ENCODE measurements around the gene MAX. TPM values are rescaled to one million over a fixed set of nuclear protein-coding genes. Genes with fewer than 3 reads are reported as not detected.

MAX gene
- total RNA-seq, 1 experiment from 2014 or later, result 41.4 TPM

DNA sequence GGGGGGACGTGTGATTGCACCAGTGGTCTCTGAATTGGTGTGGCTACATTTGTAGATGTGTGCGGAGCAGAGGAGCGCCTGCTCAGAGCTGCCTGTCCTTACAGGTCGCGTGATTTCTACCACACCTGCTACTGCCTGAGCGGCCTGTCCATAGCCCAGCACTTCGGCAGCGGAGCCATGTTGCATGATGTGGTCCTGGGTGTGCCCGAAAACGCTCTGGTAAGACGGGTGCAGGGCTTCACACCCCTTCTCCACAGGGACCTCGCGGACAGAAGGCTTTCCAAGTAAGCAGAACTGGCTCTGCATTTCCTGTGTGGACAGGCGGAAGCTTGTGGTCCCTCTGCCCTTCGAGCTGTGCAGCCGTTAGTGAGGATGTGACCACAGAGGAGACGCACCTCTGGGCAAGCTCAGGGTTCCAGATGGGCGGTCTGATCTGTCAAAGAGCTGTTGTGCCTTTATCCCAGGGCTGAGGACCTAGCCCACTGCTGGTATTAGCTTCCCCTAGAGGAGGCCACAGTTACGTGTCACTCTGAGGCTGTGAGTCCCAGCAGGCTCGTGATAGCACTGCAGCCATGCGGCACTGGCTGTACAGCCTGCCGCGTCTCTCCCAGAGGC lies 47.7 kb downstream of the MAX start:
- POLR2A ChIA-PET, result no interaction called here
- Histone ChIP-seq H3K4me3 (ENCODE audit: low read depth in 2 of 2, low read length in 2 of 2) (no peak overlapping the region), H3K36me3 (ENCODE audit: control insufficient read depth, insufficient read depth, low read length) (no peaks in the 10 kb centered on the region), H3K27me3 (ENCODE audit: control insufficient read depth, insufficient read depth, low read length) (no peaks in the 10 kb centered on the region), H3K4me1 (ENCODE audit: control insufficient read depth, insufficient read depth, low read length) (no peaks in the 10 kb centered on the region), H3K27ac (ENCODE audit: low read length) (no peak overlapping the region), H3K9me3 (ENCODE audit: control insufficient read depth, insufficient read depth, low read depth, low read length) (no peaks in the 10 kb centered on the region)
- TF ChIP-seq, protein P1, sequence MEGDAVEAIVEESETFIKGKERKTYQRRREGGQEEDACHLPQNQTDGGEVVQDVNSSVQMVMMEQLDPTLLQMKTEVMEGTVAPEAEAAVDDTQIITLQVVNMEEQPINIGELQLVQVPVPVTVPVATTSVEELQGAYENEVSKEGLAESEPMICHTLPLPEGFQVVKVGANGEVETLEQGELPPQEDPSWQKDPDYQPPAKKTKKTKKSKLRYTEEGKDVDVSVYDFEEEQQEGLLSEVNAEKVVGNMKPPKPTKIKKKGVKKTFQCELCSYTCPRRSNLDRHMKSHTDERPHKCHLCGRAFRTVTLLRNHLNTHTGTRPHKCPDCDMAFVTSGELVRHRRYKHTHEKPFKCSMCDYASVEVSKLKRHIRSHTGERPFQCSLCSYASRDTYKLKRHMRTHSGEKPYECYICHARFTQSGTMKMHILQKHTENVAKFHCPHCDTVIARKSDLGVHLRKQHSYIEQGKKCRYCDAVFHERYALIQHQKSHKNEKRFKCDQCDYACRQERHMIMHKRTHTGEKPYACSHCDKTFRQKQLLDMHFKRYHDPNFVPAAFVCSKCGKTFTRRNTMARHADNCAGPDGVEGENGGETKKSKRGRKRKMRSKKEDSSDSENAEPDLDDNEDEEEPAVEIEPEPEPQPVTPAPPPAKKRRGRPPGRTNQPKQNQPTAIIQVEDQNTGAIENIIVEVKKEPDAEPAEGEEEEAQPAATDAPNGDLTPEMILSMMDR (IDR thresholded peaks at IDR 0.05), result no peak
- intact Hi-C loops (cut with micrococcal nuclease; ENCODE audit: unreplicated experiment), result no loop called here
- DNase-seq (ENCODE audit: low read depth, low spot score) (no peak), ATAC-seq (no peak)
- BruUV-seq (replicated peaks), result no TSS peak
- in situ Hi-C loops (cut with HindIII; ENCODE audit: low pct_unique_long_range_greater_than_20kb, low sequenced_read_pairs), result no loop called here
- CTCF ChIA-PET, result no interaction called here

DNA sequence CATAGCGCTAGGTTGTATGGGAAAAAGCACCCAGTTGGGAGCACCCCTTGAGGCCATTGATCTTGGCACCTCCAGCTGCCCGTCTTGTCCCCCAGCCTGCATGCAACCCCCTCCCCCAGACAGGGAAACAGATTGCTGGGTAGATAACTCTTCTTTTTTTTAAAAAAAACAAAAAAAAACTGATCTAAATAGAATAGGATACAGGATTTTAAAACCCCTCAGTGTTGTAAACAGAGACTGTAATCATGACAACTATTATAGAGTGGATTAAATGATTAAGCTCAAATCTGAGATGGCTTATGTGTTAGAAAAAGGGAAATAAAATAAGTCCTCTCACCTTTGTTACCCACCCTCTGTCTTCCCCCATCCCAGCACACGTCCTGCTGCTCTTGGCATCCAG lies 48.9 kb downstream of the MAX start:
- intact Hi-C loops (cut with micrococcal nuclease; ENCODE audit: unreplicated experiment) (no loop called here), in situ Hi-C loops (cut with HindIII; ENCODE audit: low pct_unique_long_range_greater_than_20kb, low sequenced_read_pairs) (no loop called here)
- no peaks in the 10 kb centered on the region for H3K36me3 ChIP-seq (ENCODE audit: control insufficient read depth, insufficient read depth, low read length)
- no peak overlapping the region for H3K27ac ChIP-seq (ENCODE audit: low read length)
- no peak for DNase-seq (ENCODE audit: low read depth, low spot score)
- H3K27me3 ChIP-seq (ENCODE audit: control insufficient read depth, insufficient read depth, low read length), result no peaks in the 10 kb centered on the region
- no peak for ATAC-seq
- H3K4me3 ChIP-seq (ENCODE audit: low read depth in 2 of 2, low read length in 2 of 2), result no peak overlapping the region
- no peaks in the 10 kb centered on the region for H3K9me3 ChIP-seq (ENCODE audit: control insufficient read depth, insufficient read depth, low read depth, low read length)
- TF ChIP-seq, protein P2, sequence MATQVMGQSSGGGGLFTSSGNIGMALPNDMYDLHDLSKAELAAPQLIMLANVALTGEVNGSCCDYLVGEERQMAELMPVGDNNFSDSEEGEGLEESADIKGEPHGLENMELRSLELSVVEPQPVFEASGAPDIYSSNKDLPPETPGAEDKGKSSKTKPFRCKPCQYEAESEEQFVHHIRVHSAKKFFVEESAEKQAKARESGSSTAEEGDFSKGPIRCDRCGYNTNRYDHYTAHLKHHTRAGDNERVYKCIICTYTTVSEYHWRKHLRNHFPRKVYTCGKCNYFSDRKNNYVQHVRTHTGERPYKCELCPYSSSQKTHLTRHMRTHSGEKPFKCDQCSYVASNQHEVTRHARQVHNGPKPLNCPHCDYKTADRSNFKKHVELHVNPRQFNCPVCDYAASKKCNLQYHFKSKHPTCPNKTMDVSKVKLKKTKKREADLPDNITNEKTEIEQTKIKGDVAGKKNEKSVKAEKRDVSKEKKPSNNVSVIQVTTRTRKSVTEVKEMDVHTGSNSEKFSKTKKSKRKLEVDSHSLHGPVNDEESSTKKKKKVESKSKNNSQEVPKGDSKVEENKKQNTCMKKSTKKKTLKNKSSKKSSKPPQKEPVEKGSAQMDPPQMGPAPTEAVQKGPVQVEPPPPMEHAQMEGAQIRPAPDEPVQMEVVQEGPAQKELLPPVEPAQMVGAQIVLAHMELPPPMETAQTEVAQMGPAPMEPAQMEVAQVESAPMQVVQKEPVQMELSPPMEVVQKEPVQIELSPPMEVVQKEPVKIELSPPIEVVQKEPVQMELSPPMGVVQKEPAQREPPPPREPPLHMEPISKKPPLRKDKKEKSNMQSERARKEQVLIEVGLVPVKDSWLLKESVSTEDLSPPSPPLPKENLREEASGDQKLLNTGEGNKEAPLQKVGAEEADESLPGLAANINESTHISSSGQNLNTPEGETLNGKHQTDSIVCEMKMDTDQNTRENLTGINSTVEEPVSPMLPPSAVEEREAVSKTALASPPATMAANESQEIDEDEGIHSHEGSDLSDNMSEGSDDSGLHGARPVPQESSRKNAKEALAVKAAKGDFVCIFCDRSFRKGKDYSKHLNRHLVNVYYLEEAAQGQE (IDR thresholded peaks at IDR 0.05; ENCODE audit: insufficient read depth in 1 of 2, low read depth in 2 of 2, low read length in 1 of 2), result no peak
- TF ChIP-seq, protein P1 (IDR thresholded peaks at IDR 0.05), result no peak
- TF ChIP-seq TCF7L2 (IDR thresholded peaks at IDR 0.05; ENCODE audit: low read depth, low read length) (no peak), SIN3A (IDR thresholded peaks at IDR 0.05; ENCODE audit: borderline replicate concordance, insufficient read depth, low read depth, low read length) (no peak), POLR2AphosphoS5 (IDR thresholded peaks at IDR 0.05; ENCODE audit: low read depth, low read length) (no peak)
- no TSS peak for BruUV-seq (replicated peaks)
- ChIA-PET CTCF (no interaction called here), POLR2A (no interaction called here)
- H3K4me1 ChIP-seq (ENCODE audit: control insufficient read depth, insufficient read depth, low read length), result no peaks in the 10 kb centered on the region
